ENCODE data around the gene SZT2.
"Not testable (repeated sequence)": the region's sequence is repeated elsewhere in the genome, so short reads cannot be mapped to it uniquely, and the experiment has no call there.

The SZT2 gene

GRCh38 chr1:43363283-43363934, 26.3 kb upstream of the SZT2 start:
- DNase-seq (ENCODE audit: low read depth in 2 of 2): no peak

- DNase-seq (ENCODE audit: low read depth in 2 of 2): no peak
These were observed 25.7 kb upstream of the SZT2 start for GRCh38 chr1:43363935-43364525.

- DNase-seq (ENCODE audit: low read depth in 2 of 2): no peak
These were observed 24.0 kb upstream of the SZT2 start for GRCh38 chr1:43365678-43366077.

- no peak for DNase-seq (ENCODE audit: low read depth in 2 of 2)
These were observed 23.5 kb upstream of the SZT2 start for GRCh38 chr1:43366179-43366578.

GRCh38 chr1:43366601-43367025, 23.1 kb upstream of the SZT2 start:
- no peak for DNase-seq (ENCODE audit: low read depth in 2 of 2)

- DNase-seq (ENCODE audit: low read depth in 2 of 2): peak in 1 of 2 donors; percentile 17
These were observed 22.4 kb upstream of the SZT2 start for GRCh38 chr1:43367026-43367903.

- peak; percentile 72 to 90 for DNase-seq (ENCODE audit: low read depth in 2 of 2)
These were observed 21.6 kb upstream of the SZT2 start, which contains the start of gene ELOVL1 for GRCh38 chr1:43367904-43368645. TSS of gene ELOVL1 (minus strand) at chr1:43368011. CDS start at chr1:43365609, 2,402 bp downstream.

- no peak for DNase-seq (ENCODE audit: low read depth in 2 of 2)
These were observed 21.1 kb upstream of the SZT2 start for GRCh38 chr1:43368646-43369020.

- not testable (repeated sequence) for DNase-seq (ENCODE audit: low read depth in 2 of 2)
These were observed 19.9 kb upstream of the SZT2 start for GRCh38 chr1:43369779-43370178.

GRCh38 chr1:43370564-43370963, 19.1 kb upstream of the SZT2 start:
- DNase-seq (ENCODE audit: low read depth in 2 of 2): no peak

GRCh38 chr1:43372172-43372571, 17.5 kb upstream of the SZT2 start:
- no peak for DNase-seq (ENCODE audit: low read depth in 2 of 2)

- DNase-seq (ENCODE audit: low read depth in 2 of 2): no peak
These were observed 16.4 kb upstream of the SZT2 start for GRCh38 chr1:43373066-43373940.

- DNase-seq (ENCODE audit: low read depth in 2 of 2): no peak
These were observed 12.9 kb upstream of the SZT2 start for GRCh38 chr1:43376723-43377235.

- DNase-seq (ENCODE audit: low read depth in 2 of 2): no peak
These were observed 11.9 kb upstream of the SZT2 start for GRCh38 chr1:43377831-43378230.

- no peak for DNase-seq (ENCODE audit: low read depth in 2 of 2)
These were observed 10.2 kb upstream of the SZT2 start for GRCh38 chr1:43379476-43379875.

- no peak for DNase-seq (ENCODE audit: low read depth in 2 of 2)
These were observed 8.1 kb upstream of the SZT2 start for GRCh38 chr1:43381612-43382011.

GRCh38 chr1:43382027-43382779, 7.5 kb upstream of the SZT2 start:
- DNase-seq (ENCODE audit: low read depth in 2 of 2): no peak

- DNase-seq (ENCODE audit: low read depth in 2 of 2): no peak
These were observed 6.2 kb upstream of the SZT2 start for GRCh38 chr1:43383449-43383848.

GRCh38 chr1:43386676-43387075, 3.0 kb upstream of the SZT2 start:
- no peak for DNase-seq (ENCODE audit: low read depth in 2 of 2)

- DNase-seq (ENCODE audit: low read depth in 2 of 2): no peak
These were observed 1.6 kb upstream of the SZT2 start for GRCh38 chr1:43387976-43388599.
